ENCODE measurements around the gene FGF22. TPM values are rescaled to one million over a fixed set of nuclear protein-coding genes. Genes with fewer than 3 reads are reported as not detected.
"Not testable (repeated sequence)": the region's sequence is repeated elsewhere in the genome, so short reads cannot be mapped to it uniquely, and the experiment has no call there.

Gene FGF22
- total and polyA plus RNA-seq, 9 donors, result 0.23 to 4.4 (median 2.3) TPM; not detected in 1

DNA sequence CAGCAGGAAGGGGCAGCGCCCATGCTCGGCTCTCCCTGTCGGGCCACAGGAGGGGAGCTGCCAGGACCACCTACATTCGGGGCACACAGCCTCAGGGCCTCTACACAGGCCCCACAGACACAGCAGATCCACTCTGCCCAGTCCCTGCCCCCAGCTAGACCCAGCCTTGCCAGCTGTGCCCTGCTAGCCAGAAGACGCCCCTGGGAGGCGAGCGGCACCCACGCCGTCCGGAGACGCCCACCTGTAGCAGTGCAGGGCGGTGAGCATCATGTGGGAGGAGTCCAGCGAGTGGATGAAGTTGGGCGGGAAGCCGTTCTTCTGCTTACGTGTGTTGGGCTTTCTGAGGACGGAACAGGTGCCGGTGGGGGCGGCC is 21.4 kb upstream of the FGF22 start:
- Histone ChIP-seq H3K4me1 (ENCODE audit: insufficient read depth) (peaks cover 3% of the 10 kb centered on the region), H3K27me3 (no peaks in the 10 kb centered on the region), H3K4me3 (no peak overlapping the region), H3K36me3 (no peaks in the 10 kb centered on the region), H3K27ac (no peak overlapping the region), H3K9me3 (no peaks in the 10 kb centered on the region)
- DNase-seq, result no peak
- TF ChIP-seq POLR2A (IDR thresholded peaks at IDR 0.05) (no peak), EP300 (IDR thresholded peaks at IDR 0.05) (no peak)
- TF ChIP-seq, protein P1, sequence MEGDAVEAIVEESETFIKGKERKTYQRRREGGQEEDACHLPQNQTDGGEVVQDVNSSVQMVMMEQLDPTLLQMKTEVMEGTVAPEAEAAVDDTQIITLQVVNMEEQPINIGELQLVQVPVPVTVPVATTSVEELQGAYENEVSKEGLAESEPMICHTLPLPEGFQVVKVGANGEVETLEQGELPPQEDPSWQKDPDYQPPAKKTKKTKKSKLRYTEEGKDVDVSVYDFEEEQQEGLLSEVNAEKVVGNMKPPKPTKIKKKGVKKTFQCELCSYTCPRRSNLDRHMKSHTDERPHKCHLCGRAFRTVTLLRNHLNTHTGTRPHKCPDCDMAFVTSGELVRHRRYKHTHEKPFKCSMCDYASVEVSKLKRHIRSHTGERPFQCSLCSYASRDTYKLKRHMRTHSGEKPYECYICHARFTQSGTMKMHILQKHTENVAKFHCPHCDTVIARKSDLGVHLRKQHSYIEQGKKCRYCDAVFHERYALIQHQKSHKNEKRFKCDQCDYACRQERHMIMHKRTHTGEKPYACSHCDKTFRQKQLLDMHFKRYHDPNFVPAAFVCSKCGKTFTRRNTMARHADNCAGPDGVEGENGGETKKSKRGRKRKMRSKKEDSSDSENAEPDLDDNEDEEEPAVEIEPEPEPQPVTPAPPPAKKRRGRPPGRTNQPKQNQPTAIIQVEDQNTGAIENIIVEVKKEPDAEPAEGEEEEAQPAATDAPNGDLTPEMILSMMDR (IDR thresholded peaks at IDR 0.05), result no peak
- intact Hi-C loops (cut with DNase I), result no loop called here
- WGBS, 3 donors, result 87 to 91% (median 88%) methylated on average over 19 of the region's 19 CpGs

DNA sequence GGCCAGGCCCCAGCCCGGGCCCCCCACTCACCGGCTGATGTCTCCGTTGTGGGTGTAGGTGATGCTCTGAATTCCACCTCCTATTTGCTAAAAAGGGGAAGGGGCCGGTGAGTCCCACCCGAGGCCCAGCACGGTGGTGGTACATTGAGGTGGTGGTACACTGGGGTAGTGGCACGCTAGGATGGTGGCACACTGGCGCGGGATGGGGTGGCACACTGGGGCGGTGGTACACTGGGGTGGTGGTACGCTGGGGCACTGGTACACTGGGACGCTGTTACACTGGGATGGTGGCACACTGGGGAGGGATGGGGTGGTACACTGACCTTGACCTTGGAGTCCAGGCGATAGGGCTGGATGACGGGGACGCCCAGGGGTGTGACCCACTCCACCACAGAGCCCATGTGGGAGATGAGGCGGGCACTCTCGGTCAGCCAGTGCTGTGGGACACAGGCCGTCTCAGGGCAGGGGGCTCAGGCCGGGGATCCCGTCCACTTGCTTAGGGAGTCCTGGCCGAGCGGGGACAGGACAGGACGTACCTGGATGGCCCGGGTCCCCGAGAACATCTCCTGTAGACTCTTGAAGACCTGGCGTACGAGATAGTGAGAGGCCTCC is 20.9 kb upstream of the FGF22 start:
- Histone ChIP-seq H3K4me1 (ENCODE audit: insufficient read depth) (peaks cover 3% of the 10 kb centered on the region), H3K4me3 (no peak overlapping the region), H3K27me3 (no peaks in the 10 kb centered on the region), H3K9me3 (no peaks in the 10 kb centered on the region), H3K36me3 (no peaks in the 10 kb centered on the region), H3K27ac (no peak overlapping the region)
- intact Hi-C loops (cut with DNase I), result no loop called here
- 87 to 90% (median 89%) methylated on average over 27 of the region's 27 CpGs for WGBS, 3 donors
- TF ChIP-seq, protein P1 (IDR thresholded peaks at IDR 0.05), result no peak
- no peak for TF ChIP-seq EP300 (IDR thresholded peaks at IDR 0.05)
- no peak for TF ChIP-seq POLR2A (IDR thresholded peaks at IDR 0.05)
- no peak for DNase-seq

GRCh38 chr19:619286-620002 is 20.2 kb upstream of the FGF22 start:
- no peak for DNase-seq
- Histone ChIP-seq H3K4me1 (ENCODE audit: insufficient read depth) (peaks cover 3% of the 10 kb centered on the region), H3K36me3 (no peaks in the 10 kb centered on the region), H3K9me3 (no peaks in the 10 kb centered on the region), H3K4me3 (no peak overlapping the region), H3K27me3 (no peaks in the 10 kb centered on the region), H3K27ac (no peak overlapping the region)
- WGBS, 3 donors, result 92 to 94% (median 93%) methylated on average over 45 to 47 of the region's 47 CpGs
- intact Hi-C loops (cut with DNase I), result loop anchor here in 1 of 4 donors (10.0 kb wide), 1 partner anchor 85 kb away; the partner anchor contains the start of gene CDC34
- TF ChIP-seq EP300 (IDR thresholded peaks at IDR 0.05) (no peak), POLR2A (IDR thresholded peaks at IDR 0.05) (no peak)
- TF ChIP-seq, protein P1 (IDR thresholded peaks at IDR 0.05), result no peak

GRCh38 chr19:620166-620862 is 19.4 kb upstream of the FGF22 start:
- Histone ChIP-seq H3K4me3 (no peak overlapping the region), H3K4me1 (ENCODE audit: insufficient read depth) (peaks cover 3% of the 10 kb centered on the region), H3K9me3 (no peaks in the 10 kb centered on the region), H3K36me3 (no peaks in the 10 kb centered on the region), H3K27ac (no peak overlapping the region), H3K27me3 (no peaks in the 10 kb centered on the region)
- no peak for DNase-seq
- intact Hi-C loops (cut with DNase I), result loop anchor here in 1 of 4 donors (10.0 kb wide), 1 partner anchor 86 kb away; the partner anchor contains the start of gene CDC34
- TF ChIP-seq POLR2A (IDR thresholded peaks at IDR 0.05), result no peak
- TF ChIP-seq EP300 (IDR thresholded peaks at IDR 0.05), result no peak
- TF ChIP-seq, protein P1 (IDR thresholded peaks at IDR 0.05), result no peak
- 88 to 94% (median 93%) methylated on average over 33 to 51 of the region's 51 CpGs for WGBS, 3 donors

- 96% methylated on average over 37 to 48 of the region's 48 CpGs for WGBS, 3 donors
- H3K27ac ChIP-seq; DNase-seq; H3K27me3 ChIP-seq; H3K4me1 ChIP-seq (ENCODE audit: insufficient read depth); H3K36me3 ChIP-seq; H3K4me3 ChIP-seq; H3K9me3 ChIP-seq: not testable (repeated sequence)
- intact Hi-C loops (cut with DNase I), result loop anchor here in 1 of 4 donors (10.0 kb wide), 1 partner anchor 86 kb away; the partner anchor contains the start of gene CDC34
These were observed 18.5 kb upstream of the FGF22 start for GRCh38 chr19:621191-621590.

All from ovary (tissue), 9 donors.